Activated CD4-positive, alpha-beta memory T cell treated with anti-CD3 and anti-CD28 coated beads for 36 hours (primary cell): Measurements from ENCODE around the gene FMC1. TPM values are rescaled to one million over a fixed set of nuclear protein-coding genes. Genes with fewer than 3 reads are reported as not detected.

ENCODE experiments used
- CTCF ChIA-PET: fragments of 350-600 bp; sonication (Branson Sonifier 250); formaldehyde crosslinking; loops from one replicate; lab custom pipeline; 2021; ENCODE audit warnings: antibody characterized with exemption, inconsistent platforms; lab: Charles Lee
- POLR2A ChIA-PET: fragments of 350-600 bp; sonication (Branson Sonifier 250); formaldehyde crosslinking; loops from one replicate; lab custom pipeline; 2021; ENCODE audit warnings: antibody characterized with exemption; lab: Charles Lee
- DNase-seq: peaks from one replicate; pipeline ENCODE4 v3.0.0-alpha.2; 2020
- H3K27ac Mint-ChIP-seq: one replicate; pipeline ENCODE4 v1.8.0; 2021; ENCODE audit warnings: mixed read lengths
- H3K27me3 Mint-ChIP-seq: one replicate; pipeline ENCODE4 v1.8.0; 2021; ENCODE audit warnings: mixed read lengths
- H3K36me3 Mint-ChIP-seq: one replicate; pipeline ENCODE4 v1.8.0; 2021; ENCODE audit warnings: mixed read lengths
- H3K4me1 Mint-ChIP-seq: one replicate; pipeline ENCODE4 v1.8.0; 2021; ENCODE audit warnings: low read depth, mixed read lengths
- H3K4me3 Mint-ChIP-seq: one replicate; pipeline ENCODE4 v1.8.0; 2021; ENCODE audit warnings: mild to moderate bottlenecking, mixed read lengths
- H3K9me3 Mint-ChIP-seq: one replicate; pipeline ENCODE4 v1.8.0; 2021; ENCODE audit warnings: mixed read lengths
- intact Hi-C: fragments of 100-400 bp; cut with micrococcal nuclease; formaldehyde crosslinking; loops from one replicate; pipeline ENCODE4 v1.15.1; 2023
- total RNA-seq, 2 experiments: library from RNA; stranded (reverse); gene quantifications; one replicate each; pipeline ENCODE4 v1.2.3, GENCODE V29; 2021

FMC1 gene
- total RNA-seq, 2 experiments from 2014 or later, result 4.4 to 5.0 TPM

- ChIA-PET POLR2A (no interaction called here), CTCF (no interaction called here)
- no peaks in the 10 kb centered on the region for H3K9me3 Mint-ChIP-seq
- no peak overlapping the region for H3K27ac Mint-ChIP-seq
- H3K27me3 Mint-ChIP-seq, result no peaks in the 10 kb centered on the region
- no peak for DNase-seq
- intact Hi-C loops, result no loop called here
- peaks cover 15% of the 10 kb centered on the region for H3K4me1 Mint-ChIP-seq
- peaks cover 36% of the 10 kb centered on the region for H3K36me3 Mint-ChIP-seq
- H3K4me3 Mint-ChIP-seq, result no peak overlapping the region
These were observed 46.5 kb downstream of the FMC1 start for GRCh38 chr7:139387594-139387993.

GRCh38 chr7:139389091-139389490, 48.0 kb downstream of the FMC1 start:
- intact Hi-C loops, result no loop called here
- DNase-seq, result no peak
- CTCF ChIA-PET, result no interaction called here
- POLR2A ChIA-PET, result no interaction called here
- Mint-ChIP-seq H3K9me3 (no peaks in the 10 kb centered on the region), H3K4me1 (peaks cover 24% of the 10 kb centered on the region), H3K4me3 (no peak overlapping the region), H3K27me3 (no peaks in the 10 kb centered on the region), H3K36me3 (peaks cover 35% of the 10 kb centered on the region), H3K27ac (no peak overlapping the region)

- POLR2A ChIA-PET, result interaction anchor here (0.6 kb wide), 1 partner anchor 35 kb away, joined by 4 read pairs; no protein-coding TSS in a partner anchor
- intact Hi-C loops, result no loop called here
- no peak for DNase-seq
These were observed 48.6 kb downstream of the FMC1 start for GRCh38 chr7:139389774-139390173.

GRCh38 chr7:139393621-139394211, 52.6 kb downstream of the FMC1 start:
- POLR2A ChIA-PET, result no interaction called here
- H3K27ac Mint-ChIP-seq, result peak overlapping the region; percentile 38
- H3K4me3 Mint-ChIP-seq, result no peak overlapping the region
- CTCF ChIA-PET, result no interaction called here
- intact Hi-C loops, result no loop called here
- peaks cover 40% of the 10 kb centered on the region for H3K4me1 Mint-ChIP-seq
- H3K27me3 Mint-ChIP-seq, result no peaks in the 10 kb centered on the region
- no peak for DNase-seq
- H3K36me3 Mint-ChIP-seq, result peaks cover 45% of the 10 kb centered on the region
- no peaks in the 10 kb centered on the region for H3K9me3 Mint-ChIP-seq

More at GRCh38 chr7:139389774-139390173, 48.6 kb downstream of the FMC1 start:
- Mint-ChIP-seq H3K27me3 (no peaks in the 10 kb centered on the region), H3K27ac (no peak overlapping the region), H3K9me3 (no peaks in the 10 kb centered on the region), H3K36me3 (peaks cover 40% of the 10 kb centered on the region), H3K4me3 (no peak overlapping the region), H3K4me1 (peaks cover 31% of the 10 kb centered on the region)
- CTCF ChIA-PET, result interaction anchor here (1.4 kb wide), 1 partner anchor 45 kb away, joined by 4 read pairs; no protein-coding TSS in a partner anchor

- Mint-ChIP-seq H3K27me3 (no peaks in the 10 kb centered on the region), H3K27ac (peak overlapping the region; percentile 40), H3K36me3 (peaks cover 40% of the 10 kb centered on the region), H3K4me3 (no peak overlapping the region), H3K4me1 (peaks cover 38% of the 10 kb centered on the region), H3K9me3 (no peaks in the 10 kb centered on the region)
- POLR2A ChIA-PET, result no interaction called here
- intact Hi-C loops, result no loop called here
- DNase-seq, result no peak
- CTCF ChIA-PET, result interaction anchor here (2.0 kb wide), 1 partner anchor 40 kb away, joined by 10 read pairs; no protein-coding TSS in a partner anchor
These were observed 53.4 kb downstream of the FMC1 start for GRCh38 chr7:139394540-139394939.

Other genes with a start within 250 kb of the FMC1 start
- gene ZC3HAV1, start 231.6 kb upstream of the FMC1 start, total RNA-seq, result 10 to 100 TPM; 99.3 to 99.6 TPM
- 10 to 100 TPM; 11.3 to 13.3 TPM for gene UBN2, start 110.1 kb upstream of the FMC1 start, total RNA-seq
- gene LUC7L2, start 18.6 kb downstream of the FMC1 start, total RNA-seq, result 100 to 1,000 TPM; 105 to 114 TPM
- under 1 TPM; 0.19 TPM for gene KLRG2, start 142.3 kb downstream of the FMC1 start, total RNA-seq
- not detected for gene CLEC2L, start 182.3 kb downstream of the FMC1 start, total RNA-seq